Mesenchymal stem cell (in vitro differentiated cells and primary cell): ENCODE data around the gene HSPB9.

Experiments
- DNase-seq: peaks from one replicate; pipeline ENCODE4 v3.0.0-alpha.2; 2013
- H2AFZ ChIP-seq: one replicate; pipeline ENCODE4 v1.6.1; 2013; ENCODE audit warnings: low read depth, mild to moderate bottlenecking, control low read depth, inconsistent platforms, low read length, moderate library complexity
- H2AK5ac ChIP-seq: 2 replicates; pipeline ENCODE4 v1.6.1; 2013; ENCODE audit warnings: low read length, moderate library complexity, mild to moderate bottlenecking, inconsistent platforms; ENCODE audit not compliant: severe bottlenecking
- H2BK120ac ChIP-seq: one replicate; pipeline ENCODE4 v1.6.1; 2013; ENCODE audit warnings: low read depth, mild to moderate bottlenecking, inconsistent platforms, low read length, moderate library complexity
- H2BK12ac ChIP-seq, 2 experiments: one replicate each; pipeline ENCODE4 v1.6.1; 2013; ENCODE audit warnings: inconsistent platforms in 2 of 2, low read length in 2 of 2, mild to moderate bottlenecking in 2 of 2, moderate library complexity in 2 of 2, control low read depth in 1 of 2
- H2BK15ac ChIP-seq: one replicate; pipeline ENCODE4 v1.6.1; 2013; ENCODE audit warnings: mild to moderate bottlenecking, low read depth, inconsistent platforms; ENCODE audit not compliant: poor library complexity, severe bottlenecking
- H2BK5ac ChIP-seq: 2 replicates; pipeline ENCODE4 v1.6.1; 2013; ENCODE audit warnings: low read depth, mild to moderate bottlenecking, low read length, control low read depth, inconsistent platforms; ENCODE audit not compliant: poor library complexity, severe bottlenecking
- H3K14ac ChIP-seq, 2 experiments: one replicate each; pipeline ENCODE4 v1.6.1; 2013; ENCODE audit warnings: inconsistent platforms in 2 of 2, low read length in 2 of 2, control low read depth in 1 of 2, mild to moderate bottlenecking in 1 of 2, moderate library complexity in 1 of 2
- H3K18ac ChIP-seq, 2 experiments: one replicate each; pipeline ENCODE4 v1.6.1; 2013; ENCODE audit warnings: inconsistent platforms in 2 of 2, low read length in 2 of 2, control low read depth in 1 of 2, low read depth in 1 of 2, mild to moderate bottlenecking in 1 of 2
- H3K23ac ChIP-seq, 2 experiments: one replicate each; pipeline ENCODE4 v1.6.1; 2013; ENCODE audit warnings: inconsistent platforms in 2 of 2, low read length in 2 of 2, mild to moderate bottlenecking in 2 of 2, moderate library complexity in 2 of 2, control low read depth in 1 of 2
- H3K27ac ChIP-seq: 2 replicates; pipeline ENCODE4 v1.5.1; 2013; ENCODE audit warnings: mild to moderate bottlenecking, moderate library complexity, low read length, control low read depth, inconsistent platforms; ENCODE audit not compliant: poor library complexity, severe bottlenecking
- H3K27me3 ChIP-seq, 2 experiments: 2 replicates each; pipeline versions ENCODE4 v1.6.1 to v1.7.0; 2013; ENCODE audit warnings: low read length in 2 of 2, mild to moderate bottlenecking in 2 of 2, moderate library complexity in 2 of 2, control low read depth in 1 of 2, inconsistent platforms in 1 of 2; ENCODE audit not compliant: control insufficient read depth in 1 of 2, insufficient read depth in 1 of 2
- H3K36me3 ChIP-seq, 2 experiments: 2 replicates each; pipeline versions ENCODE4 v1.6.1 to v1.7.0; 2013; ENCODE audit warnings: low read length in 2 of 2, control low read depth in 1 of 2, inconsistent platforms in 1 of 2, low read depth in 1 of 2, mild to moderate bottlenecking in 1 of 2; ENCODE audit not compliant: insufficient read depth in 2 of 2, control insufficient read depth in 1 of 2
- H3K4ac ChIP-seq, 2 experiments: one replicate each; pipeline ENCODE4 v1.6.1; 2013; ENCODE audit warnings: inconsistent platforms in 2 of 2, low read length in 2 of 2, mild to moderate bottlenecking in 2 of 2, moderate library complexity in 2 of 2, control low read depth in 1 of 2, low read depth in 1 of 2
- H3K4me1 ChIP-seq: 2 replicates; pipeline ENCODE4 v1.6.1; 2013; ENCODE audit warnings: low read depth, low read length, control low read depth; ENCODE audit not compliant: control insufficient read depth, insufficient read depth
- H3K4me2 ChIP-seq: 2 replicates; pipeline ENCODE4 v1.6.1; 2013; ENCODE audit warnings: low read length, mild to moderate bottlenecking, inconsistent platforms; ENCODE audit not compliant: poor library complexity, severe bottlenecking
- H3K4me3 ChIP-seq, 2 experiments: 2 replicates each; pipeline versions ENCODE4 v1.5.1 to v1.7.0; 2013; ENCODE audit warnings: low read length in 2 of 2, mild to moderate bottlenecking in 2 of 2, control low read depth in 1 of 2, low read depth in 1 of 2; ENCODE audit not compliant: insufficient read depth in 1 of 2
- H3K79me1 ChIP-seq: replicated peaks from 2 replicates; pipeline ENCODE4 v1.6.1; 2013; ENCODE audit warnings: mild to moderate bottlenecking, control low read depth, low read length, inconsistent platforms; ENCODE audit not compliant: poor library complexity, severe bottlenecking
- H3K9ac ChIP-seq: 2 replicates; pipeline ENCODE4 v1.7.0; 2013; ENCODE audit warnings: mild to moderate bottlenecking, low read length, moderate library complexity
- H3K9me3 ChIP-seq: 2 replicates; pipeline ENCODE4 v1.7.0; 2013; ENCODE audit warnings: mild to moderate bottlenecking, low read length; ENCODE audit not compliant: control insufficient read depth
- H4K8ac ChIP-seq: one replicate; pipeline ENCODE4 v1.6.1; 2013; ENCODE audit warnings: inconsistent platforms, mild to moderate bottlenecking, low read length, moderate library complexity
- H4K91ac ChIP-seq: one replicate; pipeline ENCODE4 v1.6.1; 2013; ENCODE audit warnings: mild to moderate bottlenecking, low read length, inconsistent platforms
- WGBS: methylation state at CpG from one replicate; pipeline ENCODE4 v1.1.7; 2013; ENCODE audit warnings: mixed read lengths; 5-methylcytosine and 5-hydroxymethylcytosine counted together

The HSPB9 gene

GRCh38 chr17:42126836-42127235 is 4.2 kb downstream of the HSPB9 start:
- DNase-seq: no peak
- Histone ChIP-seq H2BK12ac (no peak overlapping the region), H3K23ac (no peak overlapping the region), H3K4me1 (peaks cover 2% of the 10 kb centered on the region), H2BK5ac (no peak overlapping the region), H4K8ac (no peak overlapping the region), H2AK5ac (no peak overlapping the region), H3K9me3 (no peaks in the 10 kb centered on the region), H3K27ac (no peak overlapping the region), H3K18ac (no peak overlapping the region), H3K27me3 (no peaks in the 10 kb centered on the region), H3K14ac (no peak overlapping the region), H3K4ac (no peak overlapping the region), H2BK15ac (no peak overlapping the region), H2BK120ac (no peak overlapping the region), H3K4me3 (no peak overlapping the region), H3K9ac (no peak overlapping the region), H3K36me3 (peaks cover 64 to 71% of the 10 kb centered on the region in 2 experiments), H3K79me1 (peaks cover 30% of the 10 kb centered on the region), H2AFZ (no peak overlapping the region), H4K91ac (no peak overlapping the region), H3K4me2 (no peak overlapping the region)
- WGBS: 100% methylated on average over 3 of the region's 3 CpGs

- H3K4me2 ChIP-seq: no peak overlapping the region
- no peak overlapping the region for H3K4me3 ChIP-seq
- H3K18ac ChIP-seq: no peak overlapping the region
- H2BK12ac ChIP-seq: no peak overlapping the region
- H3K79me1 ChIP-seq: peaks cover 30% of the 10 kb centered on the region
- no peak for DNase-seq
- H2BK5ac ChIP-seq: no peak overlapping the region
- no peak overlapping the region for H2BK15ac ChIP-seq
- no peak overlapping the region for H3K27ac ChIP-seq
- WGBS: 85% methylated on average over 6 of the region's 6 CpGs
- no peak overlapping the region for H3K14ac ChIP-seq
- no peak overlapping the region for H3K4ac ChIP-seq
- peaks cover 64 to 67% of the 10 kb centered on the region in 2 experiments for H3K36me3 ChIP-seq
- H2BK120ac ChIP-seq: no peak overlapping the region
- H2AFZ ChIP-seq: no peak overlapping the region
- no peak overlapping the region for H3K23ac ChIP-seq
- H3K9me3 ChIP-seq: no peaks in the 10 kb centered on the region
- H3K4me1 ChIP-seq: peaks cover 4% of the 10 kb centered on the region
- no peak overlapping the region for H2AK5ac ChIP-seq
- no peak overlapping the region for H3K9ac ChIP-seq
- no peaks in the 10 kb centered on the region for H3K27me3 ChIP-seq
- H4K8ac ChIP-seq: no peak overlapping the region
- H4K91ac ChIP-seq: no peak overlapping the region
Measured at GRCh38 chr17:42127414-42127813, 4.8 kb downstream of the HSPB9 start.

- WGBS: 94% methylated on average over 8 of the region's 8 CpGs
- peaks cover 18% of the 10 kb centered on the region for H3K4me1 ChIP-seq
Measured at GRCh38 chr17:42129109-42129837, 6.7 kb downstream of the HSPB9 start.

GRCh38 chr17:42130310-42130936 is 7.8 kb downstream of the HSPB9 start:
- Histone ChIP-seq H3K18ac (no peak overlapping the region), H4K91ac (no peak overlapping the region), H3K4ac (no peak overlapping the region), H3K14ac (no peak overlapping the region), H2BK120ac (no peak overlapping the region), H2BK5ac (no peak overlapping the region), H3K27me3 (no peaks in the 10 kb centered on the region), H2BK15ac (no peak overlapping the region), H3K36me3 (peaks cover 47 to 60% of the 10 kb centered on the region in 2 experiments), H3K4me3 (no peak overlapping the region), H3K23ac (no peak overlapping the region), H3K4me1 (peaks cover 19% of the 10 kb centered on the region), H3K9ac (no peak overlapping the region), H4K8ac (no peak overlapping the region), H3K79me1 (peaks cover 33% of the 10 kb centered on the region), H3K27ac (no peak overlapping the region), H3K4me2 (no peak overlapping the region), H3K9me3 (no peaks in the 10 kb centered on the region), H2AK5ac (no peak overlapping the region), H2AFZ (no peak overlapping the region), H2BK12ac (no peak overlapping the region)
- WGBS: 98% methylated on average over 14 of the region's 16 CpGs
- no peak for DNase-seq

More at GRCh38 chr17:42129109-42129837, 6.7 kb downstream of the HSPB9 start:
- Histone ChIP-seq H3K23ac (no peak overlapping the region), H2BK120ac (no peak overlapping the region), H3K18ac (no peak overlapping the region), H2BK15ac (no peak overlapping the region), H4K8ac (no peak overlapping the region), H3K4me2 (no peak overlapping the region), H3K9me3 (no peaks in the 10 kb centered on the region), H3K27me3 (no peaks in the 10 kb centered on the region), H3K79me1 (peaks cover 30% of the 10 kb centered on the region), H3K9ac (no peak overlapping the region), H2AFZ (no peak overlapping the region), H2BK12ac (no peak overlapping the region), H2AK5ac (no peak overlapping the region), H3K27ac (no peak overlapping the region), H3K36me3 (peaks cover 56 to 67% of the 10 kb centered on the region in 2 experiments), H3K4ac (no peak overlapping the region), H3K14ac (no peak overlapping the region), H4K91ac (no peak overlapping the region), H2BK5ac (no peak overlapping the region), H3K4me3 (no peak overlapping the region)
- DNase-seq: no peak
